SU-DHL-6 (cell line): Measurements from ENCODE around the gene COL12A1.

ENCODE experiments used
- H2AFZ ChIP-seq: fragments of 200-600 bp; sonication (generic); 2 replicates; pipeline ENCODE4 v1.6.1; 2014; ENCODE audit warnings: low read depth, mild to moderate bottlenecking, moderate library complexity, mixed read lengths, antibody characterized with exemption, low read length; ENCODE audit not compliant: severe bottlenecking
- H3F3A ChIP-seq: fragments of 200-600 bp; shearing (Covaris generic); 2 replicates; pipeline ENCODE4 v1.6.0; 2016; ENCODE audit warnings: antibody characterized with exemption, mild to moderate bottlenecking; ENCODE audit not compliant: insufficient read depth
- H3K27ac ChIP-seq: fragments of 200-600 bp; sonication (generic); 2 replicates; pipeline ENCODE4 v1.5.1; 2016; ENCODE audit warnings: low read depth, mild to moderate bottlenecking, low read length, moderate library complexity, mixed read lengths
- H3K27me3 ChIP-seq: fragments of 200-600 bp; sonication (generic), shearing (Covaris generic); 2 replicates; pipeline ENCODE4 v1.6.0; 2014; ENCODE audit warnings: mild to moderate bottlenecking, low read length
- H3K36me3 ChIP-seq: fragments of 200-600 bp; sonication (generic); 2 replicates; pipeline ENCODE4 v1.6.1; 2014; ENCODE audit warnings: mild to moderate bottlenecking, low read length, mixed read lengths
- H3K4me2 ChIP-seq: fragments of 300-600, 200-600 bp; shearing (Covaris generic), sonication (generic); 2 replicates; pipeline ENCODE4 v1.6.0; 2014; ENCODE audit warnings: low read length, low read depth, mild to moderate bottlenecking; ENCODE audit not compliant: poor library complexity, severe bottlenecking
- H3K4me3 ChIP-seq: fragments of 200-600 bp; sonication (generic); 2 replicates; pipeline ENCODE4 v1.5.1; 2014; ENCODE audit warnings: antibody characterized with exemption, low read length, mild to moderate bottlenecking, mixed read lengths; ENCODE audit not compliant: insufficient read depth, poor library complexity, severe bottlenecking
- H3K79me2 ChIP-seq: fragments of 200-600 bp; sonication (generic); 2 replicates; pipeline ENCODE4 v1.6.1; 2014; ENCODE audit warnings: mild to moderate bottlenecking, low read length, moderate library complexity; ENCODE audit not compliant: insufficient read depth
- H3K9ac ChIP-seq: fragments of 200-600 bp; sonication (generic); 2 replicates; pipeline ENCODE4 v1.7.0; 2014; ENCODE audit warnings: mild to moderate bottlenecking, low read length
- H3K9me2 ChIP-seq: fragments of 200-600 bp; sonication (generic); replicated peaks from 2 replicates; pipeline ENCODE4 v1.6.1; 2014; ENCODE audit warnings: low read length; ENCODE audit not compliant: insufficient read depth
- H3K9me3 ChIP-seq: fragments of 200-600 bp; sonication (generic); 2 replicates; pipeline ENCODE4 v1.6.1; 2014; ENCODE audit warnings: low read length, mixed read lengths; ENCODE audit not compliant: insufficient read depth
- H4K20me1 ChIP-seq: fragments of 200-600 bp; sonication (generic); 2 replicates; pipeline ENCODE4 v1.6.1; 2014; ENCODE audit warnings: low read depth, mild to moderate bottlenecking, antibody characterized with exemption, low read length, moderate library complexity, mixed read lengths
- EZH2phosphoT487 ChIP-seq: fragments of 200-600 bp; sonication (generic), shearing (Covaris generic); conservative IDR thresholded peaks from 2 replicates; pipeline ENCODE4 v1.6.1; 2018; ENCODE audit warnings: mild to moderate bottlenecking, antibody characterized with exemption, low read length, moderate library complexity, mixed read lengths
- TF ChIP-seq, protein P1 (sequence below): fragments of 200-600 bp; sonication (generic); IDR thresholded peaks from one replicate; pipeline ENCODE4 v1.5.1; 2017; ENCODE audit warnings: antibody characterized with exemption, mild to moderate bottlenecking, low read length, moderate library complexity; ENCODE audit not compliant: insufficient read depth, poor library complexity, severe bottlenecking

Gene COL12A1

DNA sequence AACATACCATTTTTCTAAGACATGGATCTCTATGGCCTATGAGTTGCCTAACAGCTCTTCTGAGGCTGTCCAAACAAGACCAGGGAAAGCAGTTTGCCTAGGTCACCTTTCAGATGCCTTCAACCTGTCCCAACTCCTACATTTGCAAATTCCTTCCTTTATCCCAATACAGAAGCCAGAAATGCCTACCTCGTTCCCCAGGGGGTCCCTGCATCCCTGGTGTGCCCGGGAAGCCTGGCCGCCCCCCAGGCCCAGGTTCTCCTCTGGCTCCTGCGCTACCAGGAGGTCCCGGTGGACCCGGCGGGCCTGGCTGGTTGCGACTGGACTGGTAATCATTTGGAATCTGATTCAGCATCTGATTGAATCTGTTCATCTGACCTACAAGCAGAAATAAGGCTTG lies 115.9 kb downstream of the COL12A1 start:
- Histone ChIP-seq H3F3A (no peaks in the 10 kb centered on the region), H3K4me2 (no peak overlapping the region), H3K79me2 (no peaks in the 10 kb centered on the region), H3K9me2 (no peaks in the 10 kb centered on the region), H3K9me3 (no peaks in the 10 kb centered on the region), H3K9ac (no peak overlapping the region), H3K36me3 (no peaks in the 10 kb centered on the region), H3K27ac (no peak overlapping the region), H4K20me1 (no peaks in the 10 kb centered on the region), H3K4me3 (no peak overlapping the region), H2AFZ (no peak overlapping the region), H3K27me3 (no peaks in the 10 kb centered on the region)
- no peak for TF ChIP-seq EZH2phosphoT487
- TF ChIP-seq, protein P1, sequence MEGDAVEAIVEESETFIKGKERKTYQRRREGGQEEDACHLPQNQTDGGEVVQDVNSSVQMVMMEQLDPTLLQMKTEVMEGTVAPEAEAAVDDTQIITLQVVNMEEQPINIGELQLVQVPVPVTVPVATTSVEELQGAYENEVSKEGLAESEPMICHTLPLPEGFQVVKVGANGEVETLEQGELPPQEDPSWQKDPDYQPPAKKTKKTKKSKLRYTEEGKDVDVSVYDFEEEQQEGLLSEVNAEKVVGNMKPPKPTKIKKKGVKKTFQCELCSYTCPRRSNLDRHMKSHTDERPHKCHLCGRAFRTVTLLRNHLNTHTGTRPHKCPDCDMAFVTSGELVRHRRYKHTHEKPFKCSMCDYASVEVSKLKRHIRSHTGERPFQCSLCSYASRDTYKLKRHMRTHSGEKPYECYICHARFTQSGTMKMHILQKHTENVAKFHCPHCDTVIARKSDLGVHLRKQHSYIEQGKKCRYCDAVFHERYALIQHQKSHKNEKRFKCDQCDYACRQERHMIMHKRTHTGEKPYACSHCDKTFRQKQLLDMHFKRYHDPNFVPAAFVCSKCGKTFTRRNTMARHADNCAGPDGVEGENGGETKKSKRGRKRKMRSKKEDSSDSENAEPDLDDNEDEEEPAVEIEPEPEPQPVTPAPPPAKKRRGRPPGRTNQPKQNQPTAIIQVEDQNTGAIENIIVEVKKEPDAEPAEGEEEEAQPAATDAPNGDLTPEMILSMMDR, result no peak

DNA sequence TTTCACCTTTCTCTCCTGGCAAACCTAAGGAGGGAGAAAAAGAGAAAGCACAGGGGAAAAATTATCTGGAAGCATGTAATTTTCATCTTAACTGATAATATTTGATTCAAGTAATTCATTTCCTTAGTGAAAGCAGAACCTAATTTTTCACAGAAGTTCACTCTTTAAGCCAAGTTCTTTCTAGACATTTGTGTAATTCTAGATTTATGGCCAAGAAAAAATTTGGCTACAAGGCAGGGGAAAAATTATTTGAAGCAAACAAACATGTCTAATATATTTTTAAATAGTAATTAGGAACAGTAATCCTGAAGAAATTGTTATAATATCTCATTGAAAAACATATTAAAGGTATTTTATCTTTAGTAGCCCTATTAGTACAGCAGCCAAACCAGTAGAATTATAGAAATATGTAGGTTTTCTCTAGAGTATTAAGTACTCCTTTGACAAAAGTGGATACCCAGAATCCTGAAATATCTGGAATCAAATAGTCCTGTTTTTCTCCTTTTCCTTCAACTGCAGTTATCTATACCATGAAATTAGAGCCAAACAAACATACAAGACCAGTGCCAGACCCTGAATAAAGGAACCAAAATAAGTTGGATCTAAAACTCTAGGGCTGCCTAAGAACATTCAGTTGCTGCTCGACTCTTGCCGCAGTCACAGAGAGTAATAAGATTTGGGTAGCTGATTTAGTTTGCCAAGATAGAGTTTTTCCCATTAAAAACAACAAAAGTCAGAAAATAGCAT lies 116.5 kb downstream of the COL12A1 start:
- Histone ChIP-seq H3K4me2 (no peak overlapping the region), H3F3A (no peaks in the 10 kb centered on the region), H3K9me3 (no peaks in the 10 kb centered on the region), H3K79me2 (no peaks in the 10 kb centered on the region), H3K4me3 (no peak overlapping the region), H4K20me1 (no peaks in the 10 kb centered on the region), H3K27me3 (no peaks in the 10 kb centered on the region), H3K27ac (no peak overlapping the region), H2AFZ (no peak overlapping the region), H3K9me2 (no peaks in the 10 kb centered on the region), H3K9ac (no peak overlapping the region), H3K36me3 (no peaks in the 10 kb centered on the region)
- TF ChIP-seq, protein P1, result no peak
- TF ChIP-seq EZH2phosphoT487, result no peak

DNA sequence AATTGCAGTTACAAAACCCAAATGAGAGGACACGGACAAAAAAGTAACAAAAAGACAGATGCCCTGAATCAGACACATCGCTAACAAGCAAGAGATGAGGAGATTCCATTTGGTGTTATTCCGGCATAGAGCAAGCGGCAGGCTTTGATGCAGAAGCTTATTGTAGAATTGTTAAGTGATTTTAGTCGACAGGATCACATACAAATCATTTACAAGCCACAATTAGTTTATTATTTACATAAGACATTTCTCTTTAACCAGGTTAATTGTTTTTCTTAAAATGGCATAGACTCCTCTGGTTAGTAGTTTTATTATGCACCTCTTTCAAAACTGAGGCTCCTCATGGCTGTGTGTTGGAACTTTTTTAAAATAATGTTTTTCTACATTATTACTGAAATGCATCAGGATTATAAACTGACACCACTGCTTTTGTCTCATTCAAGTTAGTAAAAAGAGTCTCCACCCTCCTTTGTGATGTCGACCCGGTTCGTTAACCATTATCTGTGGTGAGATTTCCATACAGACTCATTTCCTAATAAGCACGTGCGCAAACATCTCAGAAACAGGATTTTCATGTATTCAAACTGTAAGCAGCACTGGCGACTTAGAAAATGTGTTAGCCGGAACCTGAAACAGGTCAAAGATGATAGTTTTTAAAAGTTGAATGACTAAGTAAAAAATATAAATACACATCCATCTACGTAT lies 119.8 kb downstream of the COL12A1 start:
- no peaks in the 10 kb centered on the region for H4K20me1 ChIP-seq
- H3K27ac ChIP-seq, result no peak overlapping the region
- TF ChIP-seq EZH2phosphoT487, result no peak
- TF ChIP-seq, protein P1, result no peak
- H3K79me2 ChIP-seq, result no peaks in the 10 kb centered on the region
- H2AFZ ChIP-seq, result no peak overlapping the region
- no peaks in the 10 kb centered on the region for H3K27me3 ChIP-seq
- H3K4me2 ChIP-seq, result no peak overlapping the region
- H3K4me3 ChIP-seq, result no peak overlapping the region
- no peaks in the 10 kb centered on the region for H3K36me3 ChIP-seq
- no peak overlapping the region for H3K9ac ChIP-seq
- no peaks in the 10 kb centered on the region for H3F3A ChIP-seq
- no peaks in the 10 kb centered on the region for H3K9me2 ChIP-seq
- H3K9me3 ChIP-seq, result no peaks in the 10 kb centered on the region
